ENCODE data around the gene PRKCA.
A peak's percentile ranks its signal among the peaks of the same experiment; 100 is the strongest.
"Not testable (repeated sequence)": the region's sequence is repeated elsewhere in the genome, so short reads cannot be mapped to it uniquely, and the experiment has no call there.

PRKCA gene

GRCh38 chr17:66360961-66361565, 58.6 kb downstream of the PRKCA start:
- Mint-ChIP-seq H3K36me3 (ENCODE audit: low read depth) (peaks cover 36% of the 10 kb centered on the region), H3K4me1 (ENCODE audit: low read depth) (peaks cover 88% of the 10 kb centered on the region), H3K27ac (peak overlapping the region; percentile 63)
- not testable (repeated sequence) for H3K27me3 Mint-ChIP-seq, DNase-seq, H3K9me3 Mint-ChIP-seq, H3K4me3 Mint-ChIP-seq

- Mint-ChIP-seq H3K4me3 (peak overlapping the region; percentile 49), H3K27ac (peak overlapping the region; percentile 92)
Measured at GRCh38 chr17:66364508-66364907, 62.1 kb downstream of the PRKCA start.

GRCh38 chr17:66364990-66365490, 62.6 kb downstream of the PRKCA start:
- Mint-ChIP-seq H3K9me3 (no peaks in the 10 kb centered on the region), H3K4me1 (ENCODE audit: low read depth) (peaks cover 89% of the 10 kb centered on the region), H3K36me3 (ENCODE audit: low read depth) (peaks cover 55% of the 10 kb centered on the region)

More at GRCh38 chr17:66364508-66364907, 62.1 kb downstream of the PRKCA start:
- no peak for DNase-seq
- Mint-ChIP-seq H3K4me1 (ENCODE audit: low read depth) (peaks cover 88% of the 10 kb centered on the region), H3K27me3 (no peaks in the 10 kb centered on the region), H3K36me3 (ENCODE audit: low read depth) (peaks cover 50% of the 10 kb centered on the region), H3K9me3 (no peaks in the 10 kb centered on the region)

GRCh38 chr17:66365903-66366302, 63.5 kb downstream of the PRKCA start:
- H3K4me1 Mint-ChIP-seq (ENCODE audit: low read depth): peaks cover 88% of the 10 kb centered on the region
- H3K9me3 Mint-ChIP-seq: no peaks in the 10 kb centered on the region
- peaks cover 56% of the 10 kb centered on the region for H3K36me3 Mint-ChIP-seq (ENCODE audit: low read depth)
- no peak overlapping the region for H3K27ac Mint-ChIP-seq
- no peak overlapping the region for H3K4me3 Mint-ChIP-seq
- no peaks in the 10 kb centered on the region for H3K27me3 Mint-ChIP-seq
- DNase-seq: no peak

More at GRCh38 chr17:66364990-66365490, 62.6 kb downstream of the PRKCA start:
- Mint-ChIP-seq H3K27me3 (no peaks in the 10 kb centered on the region), H3K4me3 (peak overlapping the region; percentile 49), H3K27ac (peak overlapping the region; percentile 92)
- DNase-seq: no peak

- H3K4me1 Mint-ChIP-seq (ENCODE audit: low read depth): peaks cover 89% of the 10 kb centered on the region
- H3K9me3 Mint-ChIP-seq: no peaks in the 10 kb centered on the region
- no peak overlapping the region for H3K4me3 Mint-ChIP-seq
Measured at GRCh38 chr17:66367107-66367506, 64.7 kb downstream of the PRKCA start.

GRCh38 chr17:66369830-66370229, 67.4 kb downstream of the PRKCA start:
- DNase-seq: no peak
- Mint-ChIP-seq H3K36me3 (ENCODE audit: low read depth) (peaks cover 62% of the 10 kb centered on the region), H3K4me3 (no peak overlapping the region), H3K4me1 (ENCODE audit: low read depth) (peaks cover 91% of the 10 kb centered on the region), H3K9me3 (no peaks in the 10 kb centered on the region), H3K27me3 (no peaks in the 10 kb centered on the region), H3K27ac (peak overlapping the region; percentile 66)

More at GRCh38 chr17:66367107-66367506, 64.7 kb downstream of the PRKCA start:
- Mint-ChIP-seq H3K36me3 (ENCODE audit: low read depth) (peaks cover 60% of the 10 kb centered on the region), H3K27ac (peak overlapping the region; percentile 34), H3K27me3 (no peaks in the 10 kb centered on the region)
- DNase-seq: no peak

GRCh38 chr17:66371561-66371960, 69.1 kb downstream of the PRKCA start:
- Mint-ChIP-seq H3K36me3 (ENCODE audit: low read depth) (peaks cover 68% of the 10 kb centered on the region), H3K4me1 (ENCODE audit: low read depth) (peaks cover 91% of the 10 kb centered on the region), H3K4me3 (peak overlapping the region; percentile 46), H3K27me3 (no peaks in the 10 kb centered on the region), H3K27ac (peak overlapping the region; percentile 95), H3K9me3 (no peaks in the 10 kb centered on the region)
- DNase-seq: no peak

- H3K4me1 Mint-ChIP-seq (ENCODE audit: low read depth): peaks cover 85% of the 10 kb centered on the region
- H3K36me3 Mint-ChIP-seq (ENCODE audit: low read depth): peaks cover 64% of the 10 kb centered on the region
- peak overlapping the region; percentile 95 for H3K27ac Mint-ChIP-seq
- no peaks in the 10 kb centered on the region for H3K27me3 Mint-ChIP-seq
- DNase-seq: no peak
- no peaks in the 10 kb centered on the region for H3K9me3 Mint-ChIP-seq
- H3K4me3 Mint-ChIP-seq: peak overlapping the region; percentile 62
Measured at GRCh38 chr17:66372182-66372581, 69.8 kb downstream of the PRKCA start.

GRCh38 chr17:66373079-66373478, 70.7 kb downstream of the PRKCA start:
- Mint-ChIP-seq H3K36me3 (ENCODE audit: low read depth) (peaks cover 60% of the 10 kb centered on the region), H3K4me1 (ENCODE audit: low read depth) (peaks cover 80% of the 10 kb centered on the region), H3K27me3 (no peaks in the 10 kb centered on the region), H3K4me3 (peak overlapping the region; percentile 62), H3K9me3 (no peaks in the 10 kb centered on the region), H3K27ac (peak overlapping the region; percentile 95)
- no peak for DNase-seq

- peak; percentile 61 for DNase-seq
- peak overlapping the region; percentile 46 for H3K4me3 Mint-ChIP-seq
- peak overlapping the region; percentile 95 for H3K27ac Mint-ChIP-seq
- H3K9me3 Mint-ChIP-seq: no peaks in the 10 kb centered on the region
- peaks cover 59% of the 10 kb centered on the region for H3K36me3 Mint-ChIP-seq (ENCODE audit: low read depth)
- no peaks in the 10 kb centered on the region for H3K27me3 Mint-ChIP-seq
- H3K4me1 Mint-ChIP-seq (ENCODE audit: low read depth): peaks cover 84% of the 10 kb centered on the region
Measured at GRCh38 chr17:66373944-66374817, 71.8 kb downstream of the PRKCA start.

GRCh38 chr17:66375121-66375520, 72.7 kb downstream of the PRKCA start:
- H3K4me1 Mint-ChIP-seq (ENCODE audit: low read depth): peaks cover 88% of the 10 kb centered on the region

GRCh38 chr17:66378296-66378695, 75.9 kb downstream of the PRKCA start:
- Mint-ChIP-seq H3K4me3 (no peak overlapping the region), H3K4me1 (ENCODE audit: low read depth) (peaks cover 77% of the 10 kb centered on the region), H3K9me3 (no peaks in the 10 kb centered on the region), H3K36me3 (ENCODE audit: low read depth) (peaks cover 35% of the 10 kb centered on the region), H3K27ac (peak overlapping the region; percentile 64), H3K27me3 (no peaks in the 10 kb centered on the region)
- DNase-seq: no peak

More at GRCh38 chr17:66375121-66375520, 72.7 kb downstream of the PRKCA start:
- no peak for DNase-seq
- H3K9me3 Mint-ChIP-seq: no peaks in the 10 kb centered on the region
- H3K4me3 Mint-ChIP-seq: peak overlapping the region; percentile 46
- H3K27ac Mint-ChIP-seq: peak overlapping the region; percentile 95
- H3K36me3 Mint-ChIP-seq (ENCODE audit: low read depth): peaks cover 54% of the 10 kb centered on the region
- H3K27me3 Mint-ChIP-seq: no peaks in the 10 kb centered on the region

GRCh38 chr17:66379544-66379943, 77.1 kb downstream of the PRKCA start:
- Mint-ChIP-seq H3K27ac (no peak overlapping the region), H3K27me3 (no peaks in the 10 kb centered on the region), H3K4me3 (no peak overlapping the region), H3K9me3 (no peaks in the 10 kb centered on the region), H3K36me3 (ENCODE audit: low read depth) (peaks cover 37% of the 10 kb centered on the region), H3K4me1 (ENCODE audit: low read depth) (peaks cover 71% of the 10 kb centered on the region)
- DNase-seq: no peak

GRCh38 chr17:66379996-66380395, 77.6 kb downstream of the PRKCA start:
- no peaks in the 10 kb centered on the region for H3K9me3 Mint-ChIP-seq
- no peaks in the 10 kb centered on the region for H3K27me3 Mint-ChIP-seq
- H3K4me3 Mint-ChIP-seq: no peak overlapping the region
- H3K27ac Mint-ChIP-seq: no peak overlapping the region
- no peak for DNase-seq
- H3K36me3 Mint-ChIP-seq (ENCODE audit: low read depth): peaks cover 37% of the 10 kb centered on the region
- peaks cover 70% of the 10 kb centered on the region for H3K4me1 Mint-ChIP-seq (ENCODE audit: low read depth)

All from activated T-cell treated with anti-CD3 and anti-CD28 coated beads, Interleukin-2, amount 50 U/mL, for 24 hours (primary cell).